ENCODE measurements around the gene RAB22A.

The RAB22A gene

GRCh38 chr20:58339741-58340140 is 30.2 kb downstream of the RAB22A start:
- DNase-seq (ENCODE audit: insufficient read length, low spot score) (no peak), FAIRE-seq (no peak)
- TF ChIP-seq CTCF (IDR thresholded peaks at IDR 0.05; ENCODE audit: insufficient read depth, missing control alignments) = no peak

GRCh38 chr20:58340151-58340550 is 30.6 kb downstream of the RAB22A start:
- no peak for TF ChIP-seq CTCF (IDR thresholded peaks at IDR 0.05; ENCODE audit: insufficient read depth, missing control alignments)
- FAIRE-seq (no peak), DNase-seq (ENCODE audit: insufficient read length, low spot score) (no peak)

- no peak for DNase-seq (ENCODE audit: insufficient read length, low spot score)
- no peak for FAIRE-seq
- no peak for TF ChIP-seq CTCF (IDR thresholded peaks at IDR 0.05; ENCODE audit: insufficient read depth, missing control alignments)
Observed at GRCh38 chr20:58340853-58341252, 31.3 kb downstream of the RAB22A start.

GRCh38 chr20:58342104-58342945 is 32.8 kb downstream of the RAB22A start:
- no peak for FAIRE-seq
- no peak for DNase-seq (ENCODE audit: insufficient read length, low spot score)
- TF ChIP-seq CTCF (IDR thresholded peaks at IDR 0.05; ENCODE audit: insufficient read depth, missing control alignments) = no peak

- no peak for TF ChIP-seq CTCF (IDR thresholded peaks at IDR 0.05; ENCODE audit: insufficient read depth, missing control alignments)
- FAIRE-seq (no peak), DNase-seq (ENCODE audit: insufficient read length, low spot score) (no peak)
Observed at GRCh38 chr20:58344741-58345140, 35.2 kb downstream of the RAB22A start.

GRCh38 chr20:58349570-58349969 is 40.1 kb downstream of the RAB22A start:
- TF ChIP-seq CTCF (IDR thresholded peaks at IDR 0.05; ENCODE audit: insufficient read depth, missing control alignments) = no peak
- FAIRE-seq (no peak), DNase-seq (ENCODE audit: insufficient read length, low spot score) (no peak)

- TF ChIP-seq CTCF (IDR thresholded peaks at IDR 0.05; ENCODE audit: insufficient read depth, missing control alignments) = no peak
- DNase-seq (ENCODE audit: insufficient read length, low spot score) = no peak
- FAIRE-seq = no peak
Observed at GRCh38 chr20:58352468-58352867, 43.0 kb downstream of the RAB22A start.
